ENCODE results near the gene PIP.
"Not testable (repeated sequence)": the region's sequence is repeated elsewhere in the genome, so short reads cannot be mapped to it uniquely, and the experiment has no call there.

PIP gene

DNA sequence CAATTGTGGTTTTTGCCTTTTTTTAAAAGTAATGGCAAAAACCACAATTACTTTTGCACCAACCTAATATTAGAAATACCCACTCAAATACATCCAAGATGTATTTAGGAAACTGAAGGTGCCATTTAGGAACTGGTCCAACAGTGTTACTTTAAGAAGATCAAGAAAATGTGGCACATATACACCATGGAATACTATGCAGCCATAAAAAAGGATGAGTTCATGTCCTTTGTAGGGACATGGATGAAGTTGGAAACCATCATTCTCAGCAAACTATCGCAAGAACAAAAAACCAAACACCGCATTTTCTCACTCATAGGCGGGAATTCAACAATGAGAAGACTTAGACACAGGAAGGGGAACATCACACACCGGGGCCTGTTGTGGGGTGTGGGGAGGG lies 48.9 kb downstream of the PIP start:
- not testable (repeated sequence) for DNase-seq

- no peak for DNase-seq
These were observed 49.5 kb downstream of the PIP start for GRCh38 chr7:143181349-143181748.

- DNase-seq, result no peak
These were observed 51.1 kb downstream of the PIP start, which contains the start of gene TAS2R39 for GRCh38 chr7:143183024-143183423. Gene TAS2R39 (plus strand): TSS chr7:143183419. CDS start chr7:143183419, 0 bp downstream.

GRCh38 chr7:143185551-143185950 lies 53.7 kb downstream of the PIP start:
- DNase-seq, result no peak

GRCh38 chr7:143188994-143189393 lies 57.1 kb downstream of the PIP start:
- DNase-seq, result no peak
